Suprapubic skin (tissue), 4 donors: Measurements from ENCODE around the gene ARL5B.

Experiments used
- POLR2A ChIP-seq, 2 donors: fragments of 450-650 bp; IDR thresholded peaks; one replicate each; pipeline ENCODE4 v1.6.1; 2017; ENCODE audit warnings: antibody characterized with exemption in 2 of 2, mild to moderate bottlenecking in 2 of 2, moderate library complexity in 2 of 2
- POLR2AphosphoS5 ChIP-seq, 3 donors: sonication (generic); formaldehyde crosslinking; IDR thresholded peaks; one replicate each; pipeline ENCODE4 v1.6.1; 2017; ENCODE audit warnings: antibody characterized with exemption in 3 of 3
- TF ChIP-seq, protein P1 (sequence below), 2 donors: fragments of 200-600 bp in 1 of 2; fragments of 450-650 bp in 1 of 2; sonication (generic) in 1 of 2; IDR thresholded peaks; one replicate each; pipeline ENCODE4 v1.5.1; 2016 to 2019; ENCODE audit warnings: antibody characterized with exemption in 2 of 2, mild to moderate bottlenecking in 1 of 2, moderate library complexity in 1 of 2

GRCh38 chr10:18681366-18681765, 22.1 kb downstream of the ARL5B start:
- TF ChIP-seq, protein P1, sequence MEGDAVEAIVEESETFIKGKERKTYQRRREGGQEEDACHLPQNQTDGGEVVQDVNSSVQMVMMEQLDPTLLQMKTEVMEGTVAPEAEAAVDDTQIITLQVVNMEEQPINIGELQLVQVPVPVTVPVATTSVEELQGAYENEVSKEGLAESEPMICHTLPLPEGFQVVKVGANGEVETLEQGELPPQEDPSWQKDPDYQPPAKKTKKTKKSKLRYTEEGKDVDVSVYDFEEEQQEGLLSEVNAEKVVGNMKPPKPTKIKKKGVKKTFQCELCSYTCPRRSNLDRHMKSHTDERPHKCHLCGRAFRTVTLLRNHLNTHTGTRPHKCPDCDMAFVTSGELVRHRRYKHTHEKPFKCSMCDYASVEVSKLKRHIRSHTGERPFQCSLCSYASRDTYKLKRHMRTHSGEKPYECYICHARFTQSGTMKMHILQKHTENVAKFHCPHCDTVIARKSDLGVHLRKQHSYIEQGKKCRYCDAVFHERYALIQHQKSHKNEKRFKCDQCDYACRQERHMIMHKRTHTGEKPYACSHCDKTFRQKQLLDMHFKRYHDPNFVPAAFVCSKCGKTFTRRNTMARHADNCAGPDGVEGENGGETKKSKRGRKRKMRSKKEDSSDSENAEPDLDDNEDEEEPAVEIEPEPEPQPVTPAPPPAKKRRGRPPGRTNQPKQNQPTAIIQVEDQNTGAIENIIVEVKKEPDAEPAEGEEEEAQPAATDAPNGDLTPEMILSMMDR (IDR thresholded peaks at IDR 0.05) = no peak
- no peak for TF ChIP-seq POLR2AphosphoS5 (IDR thresholded peaks at IDR 0.05)
- TF ChIP-seq POLR2A (IDR thresholded peaks at IDR 0.05) = no peak
